ENCODE data around the gene ENG. TPM values are rescaled to one million over a fixed set of nuclear protein-coding genes. Genes with fewer than 3 reads are reported as not detected.
A peak's percentile ranks its signal among the peaks of the same experiment; 100 is the strongest.

Gene ENG
- total RNA-seq, 2 experiments from 2014 or later = 17.2 to 17.3 TPM

DNA sequence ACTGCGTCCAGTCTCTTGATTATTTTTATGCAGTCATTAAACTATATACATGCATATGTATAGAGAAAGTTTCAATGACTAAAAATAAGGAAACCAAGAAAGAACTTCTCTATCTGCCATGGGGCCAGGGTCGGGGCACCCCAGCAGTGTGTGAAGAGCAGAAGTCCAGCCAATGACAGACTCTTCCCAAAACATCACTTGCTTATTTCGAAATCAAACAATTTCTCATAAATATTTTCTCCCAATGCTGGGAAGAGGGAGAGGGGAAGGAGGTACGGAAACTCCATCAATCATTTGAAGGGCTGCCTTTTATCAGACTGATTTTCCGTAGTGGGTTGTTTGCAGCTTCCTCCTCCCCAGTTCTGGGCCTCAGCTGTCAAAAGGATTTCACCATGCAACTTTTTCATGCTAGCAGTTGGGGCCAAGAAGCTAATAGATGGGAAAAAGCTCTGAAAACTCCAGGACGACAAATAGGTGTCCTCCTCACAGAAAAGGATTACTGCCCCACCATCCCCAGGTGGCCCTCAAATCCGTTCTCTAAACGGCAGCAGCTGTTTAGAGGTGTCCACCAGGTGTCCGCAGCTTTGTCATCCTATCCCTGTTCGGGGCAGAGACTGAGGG, 52.4 kb downstream of the ENG start:
- peak overlapping the region; percentile 92 for H3K4me3 Mint-ChIP-seq
- H3K27ac Mint-ChIP-seq = peak overlapping the region; percentile 80
- CTCF ChIA-PET = interaction anchor here (0.6 to 1.4 kb wide), 7 partner anchors 10 to 119 kb away, joined by 3 to 6 read pairs (median 3); partner anchors contain the start of genes CDK9 and SH2D3C
- no peaks in the 10 kb centered on the region for H3K9me3 Mint-ChIP-seq
- H3K36me3 Mint-ChIP-seq (ENCODE audit: low read depth) = peaks cover 7% of the 10 kb centered on the region
- POLR2A ChIA-PET = interaction anchor here (0.6 kb wide), 1 partner anchor 9 kb away, joined by 8 read pairs; no protein-coding TSS in a partner anchor
- no peaks in the 10 kb centered on the region for H3K27me3 Mint-ChIP-seq
- DNase-seq = no peak
- H3K4me1 Mint-ChIP-seq = peaks cover 36% of the 10 kb centered on the region

DNA sequence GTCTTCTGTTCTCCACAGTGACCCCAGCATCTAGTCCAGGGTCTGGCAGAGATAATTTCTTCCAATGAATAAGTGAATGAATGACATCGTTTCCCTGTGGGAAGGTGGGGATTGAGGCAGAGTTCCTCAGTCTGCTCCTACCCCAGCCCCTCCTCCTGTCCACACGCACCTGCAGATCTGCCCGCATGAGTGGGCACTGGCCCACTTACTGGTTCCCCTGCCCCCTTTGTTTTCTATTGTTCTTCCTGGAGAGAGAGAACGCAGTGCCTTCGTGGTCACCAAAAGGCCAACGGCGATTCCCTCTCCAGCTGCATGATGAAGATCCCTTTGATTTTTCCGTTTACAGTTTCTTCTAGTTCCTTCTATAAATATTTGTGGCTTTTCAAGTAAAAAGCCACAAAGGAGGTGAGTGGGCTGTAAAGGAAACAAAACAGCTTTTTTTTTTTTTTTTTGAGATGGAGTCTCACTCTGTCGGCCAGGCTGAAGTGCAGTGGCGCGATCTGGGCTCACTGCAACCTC, 57.5 kb downstream of the ENG start:
- H3K27ac Mint-ChIP-seq = peak overlapping the region; percentile 83
- DNase-seq = no peak
- ChIA-PET CTCF (interaction anchor here (1.4 to 2.6 kb wide), 2 partner anchors 62 to 125 kb away, joined by 3 to 9 read pairs; partner anchors contain the start of gene TOR2A), POLR2A (interaction anchor here (0.6 to 0.8 kb wide), 2 partner anchors 62 to 133 kb away, joined by 3 read pairs; partner anchors contain the start of gene TOR2A)
- no peaks in the 10 kb centered on the region for H3K9me3 Mint-ChIP-seq
- peak overlapping the region; percentile 62 for H3K4me3 Mint-ChIP-seq
- no peaks in the 10 kb centered on the region for H3K27me3 Mint-ChIP-seq
- H3K36me3 Mint-ChIP-seq (ENCODE audit: low read depth) = peaks cover 11% of the 10 kb centered on the region
- H3K4me1 Mint-ChIP-seq = peaks cover 31% of the 10 kb centered on the region

DNA sequence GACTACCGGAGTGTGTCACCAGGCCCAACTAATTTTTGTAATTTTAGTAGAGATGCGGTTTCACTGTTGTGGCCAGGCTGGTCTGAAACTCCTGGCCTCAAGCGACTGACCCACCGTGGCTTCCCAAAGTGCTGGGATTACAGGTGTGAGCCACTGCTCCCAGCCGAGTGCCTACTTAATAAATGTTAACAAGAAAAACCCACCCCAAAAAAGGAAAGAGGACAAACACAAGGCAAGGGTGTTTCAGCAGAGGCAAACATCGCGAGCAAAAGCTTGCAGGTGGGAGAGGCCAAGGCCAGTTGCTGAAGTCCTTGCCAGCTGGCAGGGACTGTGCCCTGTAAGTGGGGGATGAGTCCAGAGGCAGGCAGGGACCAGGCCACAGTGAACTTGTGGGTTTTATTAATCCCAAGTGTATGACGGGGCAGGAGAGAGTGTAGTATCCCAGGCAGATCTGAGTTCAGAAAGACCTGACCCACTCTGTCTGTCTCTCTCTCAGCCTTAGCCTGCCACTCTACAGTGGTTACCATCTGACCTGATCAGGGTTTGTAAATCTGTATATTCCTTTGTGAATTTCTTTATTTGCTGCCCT, 58.1 kb downstream of the ENG start:
- Mint-ChIP-seq H3K4me1 (peaks cover 28% of the 10 kb centered on the region), H3K36me3 (ENCODE audit: low read depth) (peaks cover 13% of the 10 kb centered on the region), H3K9me3 (no peaks in the 10 kb centered on the region), H3K27ac (peak overlapping the region; percentile 83), H3K27me3 (no peaks in the 10 kb centered on the region), H3K4me3 (peak overlapping the region; percentile 62)
- POLR2A ChIA-PET = no interaction called here
- no peak for DNase-seq
- CTCF ChIA-PET = interaction anchor here (2.6 kb wide), 1 partner anchor 125 kb away, joined by 9 read pairs; no protein-coding TSS in a partner anchor

DNA sequence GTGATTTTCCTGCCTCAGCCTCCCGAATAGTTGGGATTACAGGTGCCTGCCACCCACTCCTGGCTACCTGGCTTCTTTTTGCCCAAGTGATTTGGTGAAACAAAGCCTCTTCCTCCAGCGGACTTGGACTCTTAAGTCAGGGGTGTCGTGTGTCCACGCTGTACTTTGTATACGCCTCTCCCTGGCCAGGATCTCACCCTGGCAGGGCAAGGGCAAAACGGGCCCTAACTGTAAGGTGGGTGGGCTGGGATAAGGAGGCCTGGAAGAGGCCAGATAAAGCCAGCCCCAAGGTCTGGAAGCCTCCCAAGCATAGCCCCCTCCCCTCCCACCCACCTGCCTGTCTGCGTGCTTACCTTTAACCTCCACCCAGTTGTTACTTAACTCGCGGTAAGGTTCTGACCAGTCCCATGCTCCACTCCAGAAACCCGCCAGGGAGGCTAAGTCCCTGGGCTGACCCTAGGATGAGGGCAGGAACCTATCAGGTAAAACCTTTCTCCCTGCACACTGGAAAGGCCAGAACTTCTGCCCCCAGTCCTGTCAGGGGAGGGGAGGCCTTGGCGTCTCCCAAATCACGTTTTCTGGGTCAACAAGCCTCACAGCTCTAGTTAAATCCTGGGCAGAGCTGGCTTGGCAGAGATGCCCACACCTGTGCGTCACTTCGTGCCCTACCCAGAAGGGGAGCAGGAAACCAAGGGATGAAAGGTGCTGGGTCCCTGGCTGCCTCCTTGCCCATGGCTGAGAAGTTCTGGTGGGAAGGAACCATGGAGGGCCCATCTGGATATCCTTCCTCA, 60.3 kb downstream of the ENG start:
- Mint-ChIP-seq H3K36me3 (ENCODE audit: low read depth) (peaks cover 29% of the 10 kb centered on the region), H3K27ac (no peak overlapping the region), H3K4me3 (no peak overlapping the region), H3K4me1 (peaks cover 36% of the 10 kb centered on the region), H3K27me3 (no peaks in the 10 kb centered on the region), H3K9me3 (no peaks in the 10 kb centered on the region)
- ChIA-PET CTCF (interaction anchor here (2.7 kb wide), 1 partner anchor 75 kb away, joined by 9 read pairs; no protein-coding TSS in a partner anchor), POLR2A (no interaction called here)
- no peak for DNase-seq

DNA sequence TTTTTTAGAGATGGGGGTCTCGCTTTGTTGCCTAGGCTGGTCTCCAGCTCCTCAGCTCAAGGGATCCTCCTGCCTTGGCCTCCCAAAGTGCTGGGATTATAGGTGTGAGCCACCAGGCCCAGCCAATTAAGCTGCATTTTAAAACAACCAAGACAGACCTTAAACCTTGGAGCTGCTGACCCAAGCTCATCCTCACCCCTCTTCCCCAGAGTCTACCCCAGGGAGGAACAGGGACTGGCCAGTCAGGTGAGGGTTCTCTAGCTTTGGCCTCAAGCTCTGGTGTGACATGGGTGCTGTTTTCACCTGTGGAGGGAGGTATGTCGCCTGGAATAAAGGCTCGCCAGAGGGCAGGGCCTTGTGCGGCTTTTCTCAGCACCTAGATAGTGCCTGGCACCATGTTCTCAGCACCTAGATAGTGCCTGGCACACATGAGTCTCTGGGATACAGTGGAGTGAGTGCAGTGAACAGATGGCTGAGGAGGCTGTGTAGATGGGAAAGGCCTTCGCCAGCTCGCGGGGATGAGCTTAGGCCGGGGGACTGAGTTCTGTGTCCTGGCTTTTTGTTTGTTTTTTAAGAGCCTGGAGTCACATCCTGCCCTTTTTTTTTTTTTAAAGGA, 61.3 kb downstream of the ENG start:
- POLR2A ChIA-PET = interaction anchor here (1.2 kb wide), 1 partner anchor 9 kb away, joined by 8 read pairs; no protein-coding TSS in a partner anchor
- no peaks in the 10 kb centered on the region for H3K27me3 Mint-ChIP-seq
- CTCF ChIA-PET = interaction anchor here (0.6 to 2.7 kb wide), 6 partner anchors 8 to 76 kb away, joined by 3 to 9 read pairs (median 4); no protein-coding TSS in a partner anchor
- H3K4me1 Mint-ChIP-seq = peaks cover 44% of the 10 kb centered on the region
- no peaks in the 10 kb centered on the region for H3K9me3 Mint-ChIP-seq
- H3K4me3 Mint-ChIP-seq = no peak overlapping the region
- H3K27ac Mint-ChIP-seq = no peak overlapping the region
- no peak for DNase-seq
- H3K36me3 Mint-ChIP-seq (ENCODE audit: low read depth) = peaks cover 37% of the 10 kb centered on the region

DNA sequence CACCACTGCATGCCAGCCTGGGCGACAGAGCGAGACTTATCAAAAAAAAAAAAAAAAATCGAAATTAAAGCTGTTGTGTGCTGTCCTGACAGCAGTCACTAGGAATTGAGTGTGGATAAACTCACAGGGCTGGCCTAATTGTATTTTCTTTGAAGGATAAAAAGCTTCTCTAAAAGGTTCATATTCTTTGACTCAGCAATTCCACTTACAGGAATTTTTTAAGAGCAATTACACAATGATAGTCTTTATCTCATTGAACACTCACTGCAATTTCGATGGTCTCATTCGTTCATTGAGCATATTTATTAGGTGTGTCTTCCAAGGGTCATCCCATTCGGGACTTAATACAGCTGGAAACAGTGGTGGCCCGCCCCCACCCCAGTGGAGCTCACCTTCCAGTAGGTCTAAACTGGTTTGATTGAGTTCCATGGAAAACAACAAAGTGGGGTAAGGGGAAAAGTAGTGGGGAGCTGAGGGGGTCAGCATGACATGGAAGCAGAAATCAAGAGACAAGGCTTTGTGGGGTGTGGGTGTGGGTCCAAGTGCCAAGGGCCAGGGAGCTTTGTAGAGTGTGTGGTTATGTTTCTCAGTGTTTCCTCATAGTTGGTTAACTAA, 61.9 kb downstream of the ENG start:
- H3K36me3 Mint-ChIP-seq (ENCODE audit: low read depth) = peaks cover 42% of the 10 kb centered on the region
- POLR2A ChIA-PET = interaction anchor here (1.2 kb wide), 1 partner anchor 9 kb away, joined by 8 read pairs; no protein-coding TSS in a partner anchor
- no peak for DNase-seq
- no peaks in the 10 kb centered on the region for H3K9me3 Mint-ChIP-seq
- peaks cover 45% of the 10 kb centered on the region for H3K4me1 Mint-ChIP-seq
- peak overlapping the region; percentile 54 for H3K27ac Mint-ChIP-seq
- CTCF ChIA-PET = interaction anchor here (0.6 to 2.7 kb wide), 10 partner anchors 8 to 297 kb away, joined by 3 to 9 read pairs (median 3); no protein-coding TSS in a partner anchor
- H3K27me3 Mint-ChIP-seq = no peaks in the 10 kb centered on the region
- no peak overlapping the region for H3K4me3 Mint-ChIP-seq

DNA sequence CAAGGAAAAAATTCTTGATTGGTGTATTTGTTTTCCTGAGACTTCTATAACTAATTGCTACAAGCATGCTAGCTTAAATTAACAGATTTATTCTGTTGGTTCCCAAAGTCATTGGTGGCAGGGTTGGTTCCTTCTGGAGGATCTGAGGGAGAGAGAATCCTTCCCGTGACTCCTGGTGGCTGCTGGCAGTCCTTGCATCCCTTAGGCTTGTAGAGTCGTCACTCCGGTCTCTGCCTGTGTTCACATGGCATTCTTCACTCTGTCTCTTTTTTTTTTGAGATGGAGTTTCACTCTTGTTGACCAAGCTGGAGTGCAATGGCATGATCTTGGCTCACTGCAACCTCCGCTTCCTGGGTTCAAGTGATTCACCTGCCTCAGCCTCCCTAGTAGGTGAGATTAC, 63.4 kb downstream of the ENG start:
- no peak overlapping the region for H3K27ac Mint-ChIP-seq

DNA sequence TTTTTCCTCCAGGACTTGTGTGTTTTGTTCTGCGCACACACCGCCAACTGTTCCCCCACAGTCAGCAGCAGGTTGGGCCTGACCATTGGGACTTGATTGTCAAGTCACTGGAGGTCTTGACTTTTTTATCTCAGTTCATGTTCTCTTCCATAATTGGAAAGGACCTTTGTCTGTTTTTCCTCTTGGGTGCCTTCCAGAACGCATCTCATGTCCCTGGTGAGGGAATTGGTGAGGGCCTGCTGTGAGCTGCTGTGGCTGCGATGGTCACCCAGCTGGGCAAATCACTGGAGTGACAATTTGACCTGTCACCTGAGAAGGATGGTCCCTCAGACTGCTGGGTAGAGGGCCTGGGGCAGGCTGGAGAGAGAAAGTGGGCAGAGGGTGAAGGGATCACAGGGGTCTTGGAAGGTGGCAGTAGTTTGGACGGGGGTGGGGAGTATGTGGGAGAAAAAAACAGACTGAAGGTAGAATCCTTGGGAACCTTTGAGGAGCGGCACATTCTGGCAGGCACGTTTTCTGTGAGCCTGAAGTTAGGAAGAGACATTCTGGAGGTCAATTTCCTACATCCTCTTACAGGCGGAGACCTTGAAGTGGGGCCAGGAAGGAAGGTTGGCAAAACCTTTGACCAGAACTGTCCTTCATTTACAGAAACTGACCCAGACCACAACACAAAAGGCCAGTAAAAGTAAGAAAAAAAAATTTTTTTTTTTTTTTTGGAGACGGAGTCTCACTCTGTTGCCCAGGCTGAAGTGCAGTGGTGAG, 64.2 kb downstream of the ENG start:
- peak overlapping the region; percentile 6 for H3K27ac Mint-ChIP-seq
- ChIA-PET POLR2A (interaction anchor here (0.7 kb wide), 1 partner anchor 122 kb away, joined by 4 read pairs; no protein-coding TSS in a partner anchor), CTCF (no interaction called here)

More for the DNA sequence above, 63.4 kb downstream of the ENG start:
- Mint-ChIP-seq H3K27me3 (no peaks in the 10 kb centered on the region), H3K9me3 (no peaks in the 10 kb centered on the region), H3K36me3 (ENCODE audit: low read depth) (peaks cover 49% of the 10 kb centered on the region), H3K4me1 (peaks cover 40% of the 10 kb centered on the region), H3K4me3 (no peak overlapping the region)
- ChIA-PET CTCF (interaction anchor here (2.7 kb wide), 1 partner anchor 78 kb away, joined by 9 read pairs; no protein-coding TSS in a partner anchor), POLR2A (interaction anchor here (0.7 kb wide), 1 partner anchor 122 kb away, joined by 4 read pairs; no protein-coding TSS in a partner anchor)
- DNase-seq = no peak

DNA sequence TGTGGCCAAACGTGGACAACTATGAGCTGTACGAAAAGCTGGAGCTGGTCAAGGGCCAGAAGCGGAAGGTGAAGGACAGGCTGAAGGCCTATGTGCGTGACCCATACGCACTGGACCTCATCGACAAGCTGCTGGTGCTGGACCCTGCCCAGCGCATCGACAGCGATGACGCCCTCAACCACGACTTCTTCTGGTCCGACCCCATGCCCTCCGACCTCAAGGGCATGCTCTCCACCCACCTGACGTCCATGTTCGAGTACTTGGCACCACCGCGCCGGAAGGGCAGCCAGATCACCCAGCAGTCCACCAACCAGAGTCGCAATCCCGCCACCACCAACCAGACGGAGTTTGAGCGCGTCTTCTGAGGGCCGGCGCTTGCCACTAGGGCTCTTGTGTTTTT, 65.3 kb downstream of the ENG start:
- POLR2A ChIA-PET = no interaction called here
- Mint-ChIP-seq H3K4me3 (no peak overlapping the region), H3K27ac (no peak overlapping the region), H3K9me3 (no peaks in the 10 kb centered on the region), H3K36me3 (ENCODE audit: low read depth) (peaks cover 49% of the 10 kb centered on the region), H3K4me1 (peaks cover 42% of the 10 kb centered on the region), H3K27me3 (no peaks in the 10 kb centered on the region)
- CTCF ChIA-PET = interaction anchor here (2.3 to 5.6 kb wide), 2 partner anchors 9 to 55 kb away, joined by 5 to 31 read pairs; partner anchors contain the start of gene TOR2A
- DNase-seq = no peak

More for the DNA sequence above, 64.2 kb downstream of the ENG start:
- Mint-ChIP-seq H3K4me1 (peaks cover 35% of the 10 kb centered on the region), H3K9me3 (no peaks in the 10 kb centered on the region), H3K4me3 (no peak overlapping the region), H3K27me3 (no peaks in the 10 kb centered on the region), H3K36me3 (ENCODE audit: low read depth) (peaks cover 49% of the 10 kb centered on the region)
- no peak for DNase-seq

DNA sequence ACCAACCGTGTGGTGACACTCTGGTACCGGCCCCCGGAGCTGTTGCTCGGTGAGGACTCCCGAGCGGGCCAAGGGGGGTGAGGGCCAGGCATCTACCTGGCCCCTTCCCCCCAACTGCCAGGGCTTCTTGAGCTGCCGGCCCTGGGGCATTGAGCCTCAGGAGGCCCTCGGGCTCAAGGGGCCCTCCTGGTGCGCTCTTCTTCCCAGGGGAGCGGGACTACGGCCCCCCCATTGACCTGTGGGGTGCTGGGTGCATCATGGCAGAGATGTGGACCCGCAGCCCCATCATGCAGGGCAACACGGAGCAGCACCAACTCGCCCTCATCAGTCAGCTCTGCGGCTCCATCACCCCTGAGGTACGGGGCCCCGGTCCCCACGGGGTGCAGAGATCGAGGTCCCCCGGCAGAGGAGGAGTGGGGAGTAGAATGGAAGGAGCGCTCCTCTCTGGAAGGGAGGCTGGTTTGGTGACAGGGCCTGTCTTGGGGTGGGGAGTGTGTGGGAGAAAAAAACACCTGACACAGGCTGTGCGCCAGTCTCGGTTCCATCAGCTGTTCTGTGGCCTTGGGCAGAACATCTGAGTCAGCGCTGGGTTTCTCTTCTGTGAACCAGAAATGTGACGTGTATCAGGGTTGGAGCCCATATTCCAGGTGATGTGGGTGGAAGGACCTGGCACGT, 66.0 kb downstream of the ENG start:
- peaks cover 49% of the 10 kb centered on the region for H3K4me1 Mint-ChIP-seq
- H3K4me3 Mint-ChIP-seq = peak overlapping the region; percentile 15
- peak overlapping the region; percentile 36 for H3K27ac Mint-ChIP-seq
- H3K9me3 Mint-ChIP-seq = no peaks in the 10 kb centered on the region
- ChIA-PET CTCF (interaction anchor here (1.1 to 5.6 kb wide), 5 partner anchors 9 to 133 kb away, joined by 3 to 31 read pairs (median 5); partner anchors contain the start of gene TOR2A), POLR2A (interaction anchor here (0.6 to 0.7 kb wide), 2 partner anchors 19 to 109 kb away, joined by 3 to 8 read pairs; no protein-coding TSS in a partner anchor)
- no peak for DNase-seq
- H3K36me3 Mint-ChIP-seq (ENCODE audit: low read depth) = peaks cover 47% of the 10 kb centered on the region
- no peaks in the 10 kb centered on the region for H3K27me3 Mint-ChIP-seq

DNA sequence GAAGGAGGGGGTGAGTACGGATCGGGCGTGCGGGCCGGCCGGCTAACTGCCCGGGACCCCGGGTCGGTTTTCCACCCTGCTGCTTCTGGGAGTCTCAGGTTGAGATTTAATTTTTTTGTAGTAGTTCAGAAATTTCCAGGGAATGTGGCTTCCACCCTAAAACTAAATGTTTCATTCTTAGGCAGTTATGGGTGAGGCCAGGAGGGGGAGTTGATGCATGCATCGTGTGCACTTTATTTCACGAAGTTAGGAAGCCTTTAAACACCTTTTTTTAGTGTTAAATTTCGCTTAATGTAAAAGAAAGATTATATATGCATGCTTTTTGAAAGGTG, 67.7 kb downstream of the ENG start:
- POLR2A ChIA-PET = no interaction called here
- Mint-ChIP-seq H3K27ac (peak overlapping the region; percentile 86), H3K4me1 (peaks cover 65% of the 10 kb centered on the region), H3K27me3 (no peaks in the 10 kb centered on the region), H3K4me3 (peak overlapping the region; percentile 96), H3K36me3 (ENCODE audit: low read depth) (peaks cover 42% of the 10 kb centered on the region), H3K9me3 (no peaks in the 10 kb centered on the region)
- DNase-seq = no peak
- CTCF ChIA-PET = interaction anchor here (1.4 to 5.6 kb wide), 2 partner anchors 52 to 83 kb away, joined by 10 to 31 read pairs; partner anchors contain the start of gene TOR2A
